ENCODE results near the gene PTPRK. TPM values are rescaled to one million over a fixed set of nuclear protein-coding genes. Genes with fewer than 3 reads are reported as not detected.

PTPRK gene
- total RNA-seq, 1 donor from 2014 or later, result 50.3 TPM

DNA sequence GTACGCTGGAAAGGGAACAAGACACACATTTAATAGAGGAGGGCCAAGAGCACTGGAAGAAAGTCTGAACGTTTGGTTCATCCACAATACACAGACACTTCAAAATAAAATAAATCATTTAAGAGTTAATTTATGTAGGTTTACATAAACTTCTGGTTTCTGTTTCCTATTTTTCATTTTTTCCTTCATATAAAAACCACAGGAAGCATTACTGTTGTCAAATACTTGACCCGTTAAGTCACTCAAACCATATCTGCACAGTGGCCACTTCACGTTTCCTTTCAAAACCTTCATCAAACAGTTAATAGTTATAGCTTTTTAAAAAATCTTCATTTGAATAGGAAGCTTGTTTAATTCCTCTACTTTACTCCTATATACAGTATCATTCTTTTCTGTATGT, 361.9 kb downstream of the PTPRK start:
- Mint-ChIP-seq H3K27me3 (ENCODE audit: unreplicated experiment) (no peaks in the 10 kb centered on the region), H3K4me3 (ENCODE audit: unreplicated experiment) (no peak overlapping the region), H3K4me1 (ENCODE audit: low read depth, unreplicated experiment) (peaks cover 9% of the 10 kb centered on the region), H3K36me3 (ENCODE audit: unreplicated experiment) (no peaks in the 10 kb centered on the region), H3K27ac (ENCODE audit: unreplicated experiment) (no peak overlapping the region), H3K9me3 (ENCODE audit: unreplicated experiment) (no peaks in the 10 kb centered on the region)
- TF ChIP-seq, protein P1, sequence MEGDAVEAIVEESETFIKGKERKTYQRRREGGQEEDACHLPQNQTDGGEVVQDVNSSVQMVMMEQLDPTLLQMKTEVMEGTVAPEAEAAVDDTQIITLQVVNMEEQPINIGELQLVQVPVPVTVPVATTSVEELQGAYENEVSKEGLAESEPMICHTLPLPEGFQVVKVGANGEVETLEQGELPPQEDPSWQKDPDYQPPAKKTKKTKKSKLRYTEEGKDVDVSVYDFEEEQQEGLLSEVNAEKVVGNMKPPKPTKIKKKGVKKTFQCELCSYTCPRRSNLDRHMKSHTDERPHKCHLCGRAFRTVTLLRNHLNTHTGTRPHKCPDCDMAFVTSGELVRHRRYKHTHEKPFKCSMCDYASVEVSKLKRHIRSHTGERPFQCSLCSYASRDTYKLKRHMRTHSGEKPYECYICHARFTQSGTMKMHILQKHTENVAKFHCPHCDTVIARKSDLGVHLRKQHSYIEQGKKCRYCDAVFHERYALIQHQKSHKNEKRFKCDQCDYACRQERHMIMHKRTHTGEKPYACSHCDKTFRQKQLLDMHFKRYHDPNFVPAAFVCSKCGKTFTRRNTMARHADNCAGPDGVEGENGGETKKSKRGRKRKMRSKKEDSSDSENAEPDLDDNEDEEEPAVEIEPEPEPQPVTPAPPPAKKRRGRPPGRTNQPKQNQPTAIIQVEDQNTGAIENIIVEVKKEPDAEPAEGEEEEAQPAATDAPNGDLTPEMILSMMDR (IDR thresholded peaks at IDR 0.05; ENCODE audit: partially characterized antibody, unreplicated experiment), result no peak
- DNase-seq, result no peak

GRCh38 chr6:128156321-128157111, 363.9 kb downstream of the PTPRK start:
- H3K4me1 Mint-ChIP-seq (ENCODE audit: low read depth, unreplicated experiment), result peaks cover 17% of the 10 kb centered on the region
- H3K36me3 Mint-ChIP-seq (ENCODE audit: unreplicated experiment), result no peaks in the 10 kb centered on the region
- H3K9me3 Mint-ChIP-seq (ENCODE audit: unreplicated experiment), result peaks cover 2% of the 10 kb centered on the region
- TF ChIP-seq, protein P1 (IDR thresholded peaks at IDR 0.05; ENCODE audit: partially characterized antibody, unreplicated experiment), result no peak
- no peak overlapping the region for H3K4me3 Mint-ChIP-seq (ENCODE audit: unreplicated experiment)
- no peaks in the 10 kb centered on the region for H3K27me3 Mint-ChIP-seq (ENCODE audit: unreplicated experiment)
- no peak for DNase-seq
- no peak overlapping the region for H3K27ac Mint-ChIP-seq (ENCODE audit: unreplicated experiment)

- Mint-ChIP-seq H3K27ac (ENCODE audit: unreplicated experiment) (no peak overlapping the region), H3K4me3 (ENCODE audit: unreplicated experiment) (no peak overlapping the region), H3K9me3 (ENCODE audit: unreplicated experiment) (peaks cover 2% of the 10 kb centered on the region), H3K4me1 (ENCODE audit: low read depth, unreplicated experiment) (peaks cover 16% of the 10 kb centered on the region), H3K27me3 (ENCODE audit: unreplicated experiment) (no peaks in the 10 kb centered on the region), H3K36me3 (ENCODE audit: unreplicated experiment) (no peaks in the 10 kb centered on the region)
- TF ChIP-seq, protein P1 (IDR thresholded peaks at IDR 0.05; ENCODE audit: partially characterized antibody, unreplicated experiment), result no peak
- DNase-seq, result no peak
Measured at GRCh38 chr6:128155826-128156225, 364.6 kb downstream of the PTPRK start.

- Mint-ChIP-seq H3K36me3 (ENCODE audit: unreplicated experiment) (no peaks in the 10 kb centered on the region), H3K4me3 (ENCODE audit: unreplicated experiment) (no peak overlapping the region), H3K9me3 (ENCODE audit: unreplicated experiment) (peaks cover 2% of the 10 kb centered on the region), H3K27ac (ENCODE audit: unreplicated experiment) (no peak overlapping the region), H3K27me3 (ENCODE audit: unreplicated experiment) (no peaks in the 10 kb centered on the region), H3K4me1 (ENCODE audit: low read depth, unreplicated experiment) (peaks cover 34% of the 10 kb centered on the region)
- DNase-seq, result no peak
- TF ChIP-seq, protein P1 (IDR thresholded peaks at IDR 0.05; ENCODE audit: partially characterized antibody, unreplicated experiment), result no peak
Measured at GRCh38 chr6:128152551-128152950, 367.8 kb downstream of the PTPRK start.

DNA sequence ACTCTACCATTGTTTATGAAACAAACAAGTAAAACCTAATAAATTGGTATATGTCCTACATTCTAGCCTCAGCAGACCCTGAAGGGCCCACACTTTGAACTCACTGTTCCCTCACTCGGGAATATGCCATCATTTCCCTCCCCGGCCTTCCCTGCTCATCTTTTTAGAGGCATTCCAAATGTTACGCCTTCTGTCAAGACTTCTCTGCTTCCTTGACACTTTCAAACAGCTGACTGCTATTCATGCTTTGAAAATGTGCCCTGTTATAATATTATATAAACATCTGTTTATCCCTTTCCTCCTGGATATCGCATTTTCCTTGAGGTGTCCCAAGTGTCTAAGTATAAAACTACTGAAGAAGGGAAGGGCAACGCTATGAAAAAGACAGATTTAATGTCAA, 370.0 kb downstream of the PTPRK start:
- Mint-ChIP-seq H3K4me3 (ENCODE audit: unreplicated experiment) (peak overlapping the region; percentile 11), H3K4me1 (ENCODE audit: low read depth, unreplicated experiment) (peaks cover 35% of the 10 kb centered on the region), H3K27me3 (ENCODE audit: unreplicated experiment) (no peaks in the 10 kb centered on the region), H3K9me3 (ENCODE audit: unreplicated experiment) (peaks cover 4% of the 10 kb centered on the region), H3K27ac (ENCODE audit: unreplicated experiment) (peak overlapping the region; percentile 85), H3K36me3 (ENCODE audit: unreplicated experiment) (no peaks in the 10 kb centered on the region)
- TF ChIP-seq, protein P1 (IDR thresholded peaks at IDR 0.05; ENCODE audit: partially characterized antibody, unreplicated experiment), result no peak
- no peak for DNase-seq

All from glutamatergic neuron (in vitro differentiated cells).